Measurements from ENCODE around the gene RIN3. TPM values are rescaled to one million over a fixed set of nuclear protein-coding genes. Genes with fewer than 3 reads are reported as not detected.

RIN3 gene
- polyA plus RNA-seq, 3 donors, result 42.8 to 144 (median 54.6) TPM

- intact Hi-C loops (cut with micrococcal nuclease), result no loop called here
- Histone ChIP-seq H2AFZ (ENCODE audit: insufficient read depth, low read depth, low read length, poor library complexity, severe bottlenecking) (no peak overlapping the region), H3K4me3 (replicated peaks in 1 of 3; ENCODE audit: low read depth in 2 of 3, low read length in 3 of 3) (no peak overlapping the region), H3K36me3 (replicated peaks in 1 of 2; ENCODE audit: control insufficient read depth in 1 of 2, insufficient read depth in 2 of 2, low read length in 2 of 2) (peaks cover 0 to 12% of the 10 kb centered on the region in 2 donors), H3K27ac (ENCODE audit: low read depth in 1 of 2, low read length in 2 of 2) (no peak overlapping the region), H3K9ac (ENCODE audit: insufficient read depth, low read length, poor library complexity, severe bottlenecking) (no peak overlapping the region), H3K9me3 (replicated peaks in 1 of 2; ENCODE audit: control insufficient read depth in 1 of 2, insufficient read depth in 1 of 2, low read length in 2 of 2) (no peaks in the 10 kb centered on the region), H3K4me2 (replicated peaks; ENCODE audit: extremely low read depth, low read length, poor library complexity, severe bottlenecking) (no peak overlapping the region), H3K79me2 (ENCODE audit: insufficient read depth, low read length) (peaks cover 93% of the 10 kb centered on the region), H3K27me3 (ENCODE audit: control insufficient read depth in 2 of 2, insufficient read depth in 2 of 2, low read length in 2 of 2) (no peaks in the 10 kb centered on the region), H4K20me1 (ENCODE audit: insufficient read depth, low read length) (peaks cover 100% of the 10 kb centered on the region), H3K4me1 (ENCODE audit: control insufficient read depth in 1 of 2, insufficient read depth in 2 of 2, low read length in 2 of 2) (peaks cover 17 to 18% of the 10 kb centered on the region in 2 donors)
- H3K9me3 Mint-ChIP-seq, result no peaks in the 10 kb centered on the region
- H3K27ac Mint-ChIP-seq, result peak overlapping the region in 1 of 7 donors; percentile 54
- peaks cover 0 to 1% (median 0%) of the 10 kb centered on the region in 3 donors for H3K27me3 Mint-ChIP-seq (ENCODE audit: low read depth in 3 of 3)
- no peak for DNase-seq
- peaks cover 32 to 47% of the 10 kb centered on the region in 2 donors for H3K36me3 Mint-ChIP-seq
- H3K4me1 Mint-ChIP-seq, result peaks cover 39% of the 10 kb centered on the region
- no peak for TF ChIP-seq CTCF (IDR thresholded peaks at IDR 0.05)
- WGBS (ENCODE audit: insufficient coverage), result 92% methylated on average over 4 of the region's 6 CpGs
- no peak overlapping the region for H3K4me3 Mint-ChIP-seq
Measured at GRCh38 chr14:92538412-92538985, 24.9 kb downstream of the RIN3 start.

DNA sequence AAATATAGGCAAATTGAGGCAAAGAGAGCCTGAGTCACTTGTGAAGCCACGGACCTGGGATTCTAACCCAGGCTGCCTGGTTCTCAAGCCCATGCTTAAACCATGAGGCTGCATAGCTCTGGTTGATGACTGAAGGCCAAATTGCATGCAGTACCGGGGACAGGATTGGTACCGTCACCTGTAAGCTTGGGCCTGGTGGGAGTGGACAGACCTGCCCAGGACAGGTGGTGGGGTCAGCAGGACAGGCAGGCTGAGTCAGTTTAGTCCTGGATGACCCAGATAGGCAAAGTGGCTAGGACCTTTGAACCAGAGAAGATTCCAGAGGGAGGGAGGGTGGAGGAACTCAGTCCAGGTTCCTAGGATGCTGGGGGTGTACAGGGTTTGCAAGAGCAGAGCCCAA lies 25.8 kb downstream of the RIN3 start:
- Histone ChIP-seq H3K4me2 (replicated peaks; ENCODE audit: extremely low read depth, low read length, poor library complexity, severe bottlenecking) (no peak overlapping the region), H4K20me1 (ENCODE audit: insufficient read depth, low read length) (peaks cover 100% of the 10 kb centered on the region), H3K27ac (ENCODE audit: low read depth in 1 of 2, low read length in 2 of 2) (no peak overlapping the region), H3K79me2 (ENCODE audit: insufficient read depth, low read length) (peaks cover 91% of the 10 kb centered on the region), H3K9me3 (replicated peaks in 1 of 2; ENCODE audit: control insufficient read depth in 1 of 2, insufficient read depth in 1 of 2, low read length in 2 of 2) (no peaks in the 10 kb centered on the region), H3K27me3 (ENCODE audit: control insufficient read depth in 2 of 2, insufficient read depth in 2 of 2, low read length in 2 of 2) (no peaks in the 10 kb centered on the region), H3K36me3 (replicated peaks in 1 of 2; ENCODE audit: control insufficient read depth in 1 of 2, insufficient read depth in 2 of 2, low read length in 2 of 2) (peaks cover 0 to 12% of the 10 kb centered on the region in 2 donors), H3K9ac (ENCODE audit: insufficient read depth, low read length, poor library complexity, severe bottlenecking) (no peak overlapping the region), H2AFZ (ENCODE audit: insufficient read depth, low read depth, low read length, poor library complexity, severe bottlenecking) (no peak overlapping the region), H3K4me3 (replicated peaks in 1 of 3; ENCODE audit: low read depth in 2 of 3, low read length in 3 of 3) (no peak overlapping the region), H3K4me1 (ENCODE audit: control insufficient read depth in 1 of 2, insufficient read depth in 2 of 2, low read length in 2 of 2) (peaks cover 17 to 18% of the 10 kb centered on the region in 2 donors)
- DNase-seq, result no peak
- Mint-ChIP-seq H3K4me3 (no peak overlapping the region), H3K9me3 (no peaks in the 10 kb centered on the region), H3K27ac (peak overlapping the region in 2 of 7 donors; percentile 53 to 65), H3K27me3 (ENCODE audit: low read depth in 3 of 3) (peaks cover 0 to 1% (median 0%) of the 10 kb centered on the region in 3 donors), H3K4me1 (peaks cover 42% of the 10 kb centered on the region), H3K36me3 (peaks cover 31 to 49% of the 10 kb centered on the region in 2 donors)
- intact Hi-C loops (cut with micrococcal nuclease), result no loop called here
- WGBS (ENCODE audit: insufficient coverage), result 100% methylated on average over 2 of the region's 3 CpGs
- TF ChIP-seq CTCF (IDR thresholded peaks at IDR 0.05), result no peak
